Upper lobe of left lung (tissue), 6 donors: ENCODE measurements around the gene AGPAT4. TPM values are rescaled to one million over a fixed set of nuclear protein-coding genes. Genes with fewer than 3 reads are reported as not detected.

Experiments
- ATAC-seq, 2 donors: fragments of 200-7000 bp; cut with Tn5 transposase; one replicate each; pipeline ENCODE4 v1.9.1; 2022; ENCODE audit warnings: mild to moderate bottlenecking in 2 of 2, moderate library complexity in 2 of 2; ENCODE audit not compliant: low FRiP score in 2 of 2
- DNase-seq, 2 donors: peaks; one replicate each; pipeline ENCODE4 v3.0.0-alpha.2; 2019 to 2020
- H3K27ac ChIP-seq, 4 donors: fragments of 200-600 bp; sonication (generic); one replicate each; pipeline ENCODE4 v1.5.1; 2016 to 2019
- H3K27me3 ChIP-seq, 4 donors: fragments of 200-600 bp; sonication (generic); one replicate each; pipeline ENCODE4 v1.5.1; 2017 to 2019
- H3K36me3 ChIP-seq, 4 donors: fragments of 200-600 bp; sonication (generic); one replicate each; pipeline ENCODE4 v1.5.1; 2016 to 2019
- H3K4me1 ChIP-seq, 4 donors: fragments of 200-600 bp; sonication (generic); one replicate each; pipeline ENCODE4 v1.5.1; 2018 to 2019
- H3K4me3 ChIP-seq, 4 donors: fragments of 200-600 bp; sonication (generic); one replicate each; pipeline ENCODE4 v1.5.1; 2017 to 2019; ENCODE audit warnings: mild to moderate bottlenecking in 2 of 4, moderate library complexity in 1 of 4
- H3K9me3 ChIP-seq, 4 donors: fragments of 200-600 bp; sonication (generic); one replicate each; pipeline ENCODE4 v1.5.1; 2018 to 2019
- CTCF ChIP-seq, 6 experiments: fragments of 450-650 bp in 4 of 6; fragments of 200-600 bp in 2 of 6; sonication (generic) in 2 of 6; IDR thresholded peaks; one replicate each; pipeline ENCODE4 v1.5.1; 2016 to 2019; ENCODE audit warnings: antibody characterized with exemption in 6 of 6
- EP300 ChIP-seq, 4 donors: sonication (generic); formaldehyde crosslinking; IDR thresholded peaks; one replicate each; pipeline ENCODE4 v1.5.1; 2017; ENCODE audit warnings: antibody characterized with exemption in 4 of 4, control low read depth in 2 of 4
- POLR2A ChIP-seq, 4 donors: fragments of 450-650 bp; IDR thresholded peaks; one replicate each; pipeline ENCODE4 v1.5.1; 2016 to 2017; ENCODE audit warnings: antibody characterized with exemption in 4 of 4, mild to moderate bottlenecking in 2 of 4
- POLR2AphosphoS5 ChIP-seq, 2 donors: sonication (generic); formaldehyde crosslinking; IDR thresholded peaks; one replicate each; pipeline ENCODE4 v1.5.1; 2017; ENCODE audit warnings: antibody characterized with exemption in 2 of 2
- WGBS, 2 donors: methylation state at CpG; one replicate each; pipeline ENCODE4 v1.1.5; 2017 to 2018; 5-methylcytosine and 5-hydroxymethylcytosine counted together
- total RNA-seq, 6 donors: library from RNA; depleted of rRNA in 4 of 6; stranded (reverse); fragments of >200 nt in 4 of 6; gene quantifications; one replicate each; pipeline versions ENCODE4 v1.1.0 to v1.2.1, GENCODE V29; 2016 to 2021
- donor health status: DM: no; HTN: no; CAD: no; lungs with moderate emphysema.
- donor health status: DM: no; HTN: yes; CAD: no; lungs with severe emphysema.

Gene AGPAT4
- total RNA-seq, 6 donors from 2014 or later, result 7.0 to 26.3 (median 14.4) TPM

GRCh38 chr6:161212902-161213301 lies 61.0 kb downstream of the AGPAT4 start:
- no peak for ATAC-seq
- no peak for DNase-seq
- H3K27ac ChIP-seq, result no peak overlapping the region
- H3K4me3 ChIP-seq, result no peak overlapping the region
- TF ChIP-seq POLR2A (IDR thresholded peaks at IDR 0.05) (no peak), CTCF (IDR thresholded peaks at IDR 0.05) (no peak), EP300 (IDR thresholded peaks at IDR 0.05) (no peak), POLR2AphosphoS5 (IDR thresholded peaks at IDR 0.05) (no peak)
- H3K27me3 ChIP-seq, result no peaks in the 10 kb centered on the region
- no peaks in the 10 kb centered on the region for H3K36me3 ChIP-seq
- peaks cover 0 to 8% (median 0%) of the 10 kb centered on the region in 4 donors for H3K9me3 ChIP-seq
- WGBS, 2 donors, result 68 to 80% methylated on average over 1 of the region's 1 CpG
- H3K4me1 ChIP-seq, result no peaks in the 10 kb centered on the region

- Histone ChIP-seq H3K27me3 (no peaks in the 10 kb centered on the region), H3K27ac (no peak overlapping the region), H3K4me1 (no peaks in the 10 kb centered on the region), H3K36me3 (no peaks in the 10 kb centered on the region), H3K9me3 (peaks cover 0 to 8% (median 0%) of the 10 kb centered on the region in 4 donors), H3K4me3 (no peak overlapping the region)
- TF ChIP-seq POLR2AphosphoS5 (IDR thresholded peaks at IDR 0.05), result no peak
- WGBS, 2 donors, result 79 to 86% methylated on average over 3 of the region's 3 CpGs
- ATAC-seq (no peak), DNase-seq (no peak)
These were observed 62.4 kb downstream of the AGPAT4 start for GRCh38 chr6:161211380-161212035.

- TF ChIP-seq POLR2A (IDR thresholded peaks at IDR 0.05), result no peak
- no peak for TF ChIP-seq EP300 (IDR thresholded peaks at IDR 0.05)
- TF ChIP-seq CTCF (IDR thresholded peaks at IDR 0.05), result no peak
- TF ChIP-seq POLR2AphosphoS5 (IDR thresholded peaks at IDR 0.05), result no peak
- 94 to 100% methylated on average over 2 of the region's 2 CpGs for WGBS, 2 donors
- no peak overlapping the region for H3K27ac ChIP-seq
These were observed 63.0 kb downstream of the AGPAT4 start for GRCh38 chr6:161210857-161211256.

GRCh38 chr6:161207200-161207599 lies 66.7 kb downstream of the AGPAT4 start:
- 96 to 99% methylated on average over 4 of the region's 4 CpGs for WGBS, 2 donors
- H3K36me3 ChIP-seq, result no peaks in the 10 kb centered on the region
- H3K4me3 ChIP-seq, result no peak overlapping the region
- no peak overlapping the region for H3K27ac ChIP-seq
- no peak for TF ChIP-seq POLR2A (IDR thresholded peaks at IDR 0.05)
- no peak for TF ChIP-seq EP300 (IDR thresholded peaks at IDR 0.05)
- no peak for TF ChIP-seq POLR2AphosphoS5 (IDR thresholded peaks at IDR 0.05)
- no peak for TF ChIP-seq CTCF (IDR thresholded peaks at IDR 0.05)
- H3K27me3 ChIP-seq, result no peaks in the 10 kb centered on the region
- peaks cover 0 to 8% (median 0%) of the 10 kb centered on the region in 4 donors for H3K9me3 ChIP-seq
- no peak for ATAC-seq
- DNase-seq, result no peak
- H3K4me1 ChIP-seq, result no peaks in the 10 kb centered on the region

More at GRCh38 chr6:161210857-161211256, 63.0 kb downstream of the AGPAT4 start:
- Histone ChIP-seq H3K4me1 (no peaks in the 10 kb centered on the region), H3K27me3 (no peaks in the 10 kb centered on the region), H3K9me3 (peaks cover 0 to 8% (median 0%) of the 10 kb centered on the region in 4 donors), H3K4me3 (no peak overlapping the region), H3K36me3 (no peaks in the 10 kb centered on the region)
- no peak for DNase-seq
- ATAC-seq, result no peak

GRCh38 chr6:161204866-161205557 lies 68.8 kb downstream of the AGPAT4 start:
- Histone ChIP-seq H3K4me1 (peaks cover 0 to 4% (median 0%) of the 10 kb centered on the region in 4 donors), H3K4me3 (no peak overlapping the region), H3K27ac (no peak overlapping the region), H3K27me3 (no peaks in the 10 kb centered on the region), H3K36me3 (no peaks in the 10 kb centered on the region), H3K9me3 (no peaks in the 10 kb centered on the region)
- ATAC-seq (peak in 1 of 2 donors; percentile 26), DNase-seq (no peak)
- WGBS, 2 donors, result 69 to 75% methylated on average over 11 of the region's 11 CpGs
- TF ChIP-seq CTCF (IDR thresholded peaks at IDR 0.05), result no peak
- TF ChIP-seq EP300 (IDR thresholded peaks at IDR 0.05), result no peak
- no peak for TF ChIP-seq POLR2A (IDR thresholded peaks at IDR 0.05)
- TF ChIP-seq POLR2AphosphoS5 (IDR thresholded peaks at IDR 0.05), result no peak
